ENCODE results near the gene PKP1.

DNA sequence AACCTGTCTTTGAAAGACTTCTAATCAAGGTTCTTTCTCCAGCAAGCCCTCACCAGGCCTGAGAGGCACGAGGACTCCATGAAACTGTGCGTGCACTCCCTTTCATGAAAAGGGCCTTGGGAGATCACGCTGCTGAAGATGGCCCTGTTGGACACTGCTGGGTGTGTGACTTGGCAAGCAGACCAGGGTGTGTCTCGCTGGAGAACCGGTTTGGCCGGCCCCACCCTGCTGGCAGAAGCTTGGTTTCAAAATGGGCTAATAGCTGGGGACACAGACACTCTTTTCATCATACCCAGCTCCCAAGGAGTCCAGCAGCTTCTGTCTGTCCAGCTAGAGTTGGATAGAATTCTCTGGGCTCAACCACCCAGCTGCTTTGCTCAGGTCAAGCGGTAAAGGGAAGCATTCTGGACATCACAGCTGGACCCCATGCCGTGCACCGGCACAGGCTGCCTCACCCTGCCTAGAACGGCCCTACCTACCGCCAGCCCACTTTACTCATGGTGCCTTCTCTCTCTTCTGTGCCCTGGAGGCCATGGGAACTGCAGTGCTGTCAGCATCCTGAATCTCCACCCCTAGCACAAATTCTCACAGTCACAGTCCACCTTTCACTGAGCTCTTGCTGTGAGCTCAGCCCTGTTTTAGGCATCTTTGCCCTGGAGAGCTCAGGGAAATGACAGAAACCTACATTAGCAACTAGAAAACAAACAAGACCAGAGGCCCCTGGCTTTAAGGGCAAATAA is 24.6 kb downstream of the PKP1 start:
- TF ChIP-seq, protein P1, sequence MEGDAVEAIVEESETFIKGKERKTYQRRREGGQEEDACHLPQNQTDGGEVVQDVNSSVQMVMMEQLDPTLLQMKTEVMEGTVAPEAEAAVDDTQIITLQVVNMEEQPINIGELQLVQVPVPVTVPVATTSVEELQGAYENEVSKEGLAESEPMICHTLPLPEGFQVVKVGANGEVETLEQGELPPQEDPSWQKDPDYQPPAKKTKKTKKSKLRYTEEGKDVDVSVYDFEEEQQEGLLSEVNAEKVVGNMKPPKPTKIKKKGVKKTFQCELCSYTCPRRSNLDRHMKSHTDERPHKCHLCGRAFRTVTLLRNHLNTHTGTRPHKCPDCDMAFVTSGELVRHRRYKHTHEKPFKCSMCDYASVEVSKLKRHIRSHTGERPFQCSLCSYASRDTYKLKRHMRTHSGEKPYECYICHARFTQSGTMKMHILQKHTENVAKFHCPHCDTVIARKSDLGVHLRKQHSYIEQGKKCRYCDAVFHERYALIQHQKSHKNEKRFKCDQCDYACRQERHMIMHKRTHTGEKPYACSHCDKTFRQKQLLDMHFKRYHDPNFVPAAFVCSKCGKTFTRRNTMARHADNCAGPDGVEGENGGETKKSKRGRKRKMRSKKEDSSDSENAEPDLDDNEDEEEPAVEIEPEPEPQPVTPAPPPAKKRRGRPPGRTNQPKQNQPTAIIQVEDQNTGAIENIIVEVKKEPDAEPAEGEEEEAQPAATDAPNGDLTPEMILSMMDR (IDR thresholded peaks at IDR 0.05; ENCODE audit: low read length), result no peak
- no peak for TF ChIP-seq EZH2 (IDR thresholded peaks at IDR 0.05; ENCODE audit: borderline replicate concordance, low read length)
